ENCODE measurements around the gene MAMDC2.

DNA sequence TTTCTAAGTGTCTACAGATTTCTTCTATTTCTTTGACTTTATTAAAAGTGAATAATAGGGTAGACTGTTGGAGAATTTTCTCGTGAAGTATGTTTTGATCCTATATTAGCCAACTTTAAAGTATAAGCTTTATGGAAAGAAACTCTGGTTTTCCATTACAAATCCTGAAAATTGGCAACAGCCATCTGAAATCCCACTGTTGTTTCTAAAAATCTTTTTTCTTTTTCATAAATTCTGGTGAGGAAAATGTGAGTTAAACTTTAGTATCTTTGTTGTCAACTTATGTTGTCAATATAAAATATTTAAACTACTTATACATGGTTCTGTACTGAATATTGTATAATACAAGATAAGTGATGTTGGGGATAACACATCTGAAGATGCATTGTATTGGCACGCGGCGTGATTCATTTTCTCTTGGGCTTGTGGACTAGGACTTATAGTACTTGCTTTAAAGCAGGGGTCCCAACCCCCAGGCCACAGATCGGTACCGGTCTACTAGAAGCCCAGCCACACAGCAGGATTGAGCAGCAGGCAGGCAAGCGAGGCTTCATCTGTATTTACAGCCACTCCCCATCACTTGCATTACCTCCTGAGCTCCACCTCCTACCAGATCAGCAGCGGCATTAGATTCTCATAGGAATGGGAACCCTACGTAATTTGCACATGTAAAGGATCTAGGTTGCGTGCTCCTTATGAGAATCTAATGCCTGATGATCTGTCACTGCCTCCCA, 12.7 kb downstream of the MAMDC2 start:
- TF ChIP-seq CTCF (IDR thresholded peaks at IDR 0.05) (no peak), EZH2 (IDR thresholded peaks at IDR 0.05) (no peak)
